Renal cortical epithelial cell (primary cell): ENCODE results near the gene ADCY1. TPM values are rescaled to one million over a fixed set of nuclear protein-coding genes. Genes with fewer than 3 reads are reported as not detected.

Experiments used
- DNase-seq: peaks from one replicate; pipeline ENCODE4 v3.0.0-alpha.2; 2011; ENCODE audit warnings: low read depth
- total RNA-seq: library from RNA; depleted of rRNA; stranded (reverse); fragments of >200 nt; gene quantifications from 2 replicates; pipeline ENCODE4 v1.2.3, GENCODE V29; 2014

The ADCY1 gene
- total RNA-seq, 1 donor from 2014 or later: 0.10 TPM

- DNase-seq: no peak
These were observed 3.9 kb downstream of the ADCY1 start for GRCh38 chr7:45578022-45578421.

- no peak for DNase-seq
These were observed 4.3 kb downstream of the ADCY1 start for GRCh38 chr7:45578467-45578866.

GRCh38 chr7:45579391-45579801 is 5.2 kb downstream of the ADCY1 start:
- no peak for DNase-seq

- peak; percentile 1 for DNase-seq
These were observed 6.1 kb downstream of the ADCY1 start for GRCh38 chr7:45580053-45580872.

- DNase-seq: no peak
These were observed 7.2 kb downstream of the ADCY1 start for GRCh38 chr7:45581271-45581780.

- DNase-seq: no peak
These were observed 8.1 kb downstream of the ADCY1 start for GRCh38 chr7:45582136-45582749.

GRCh38 chr7:45582868-45583277 is 8.7 kb downstream of the ADCY1 start:
- DNase-seq: no peak

- no peak for DNase-seq
These were observed 9.1 kb downstream of the ADCY1 start for GRCh38 chr7:45583296-45583695.

GRCh38 chr7:45584261-45585210 is 10.4 kb downstream of the ADCY1 start:
- DNase-seq: no peak

GRCh38 chr7:45585628-45586027 is 11.5 kb downstream of the ADCY1 start:
- DNase-seq: no peak

- no peak for DNase-seq
These were observed 12.7 kb downstream of the ADCY1 start for GRCh38 chr7:45586542-45587520.

- no peak for DNase-seq
These were observed 14.3 kb downstream of the ADCY1 start for GRCh38 chr7:45588466-45588865.

GRCh38 chr7:45589061-45589460 is 14.9 kb downstream of the ADCY1 start:
- no peak for DNase-seq

GRCh38 chr7:45589915-45590678 is 15.9 kb downstream of the ADCY1 start:
- DNase-seq: no peak

GRCh38 chr7:45590679-45591057 is 16.5 kb downstream of the ADCY1 start:
- no peak for DNase-seq

- DNase-seq: no peak
These were observed 17.1 kb downstream of the ADCY1 start for GRCh38 chr7:45591101-45591906.

GRCh38 chr7:45592230-45592991 is 18.2 kb downstream of the ADCY1 start:
- no peak for DNase-seq

- no peak for DNase-seq
These were observed 19.0 kb downstream of the ADCY1 start for GRCh38 chr7:45593121-45593541.
